ENCODE data around the gene DNAJB9. TPM values are rescaled to one million over a fixed set of nuclear protein-coding genes. Genes with fewer than 3 reads are reported as not detected.

Gene DNAJB9
- total and polyA plus RNA-seq, 7 donors = 25.5 to 55.0 (median 33.8) TPM

DNA sequence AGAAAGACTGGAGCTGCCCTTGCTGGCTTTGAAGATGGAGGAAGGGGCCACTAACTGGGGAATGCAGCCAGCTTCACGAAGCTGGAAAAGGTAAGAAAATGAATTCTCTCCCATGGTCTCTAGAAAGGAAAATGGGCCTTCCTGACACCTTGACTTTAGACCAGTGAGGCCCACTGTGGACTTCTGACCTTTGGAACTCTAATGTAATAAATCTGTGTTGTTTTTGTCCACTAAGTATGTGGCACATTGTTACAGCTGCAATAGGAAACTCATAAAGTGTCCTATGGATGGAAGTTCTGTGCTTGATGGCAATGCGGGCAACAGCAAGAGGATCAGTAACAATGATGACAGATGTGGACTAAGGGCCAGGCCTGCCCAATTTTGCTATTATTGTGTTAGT lies 20.9 kb downstream of the DNAJB9 start:
- ATAC-seq = no peak

DNA sequence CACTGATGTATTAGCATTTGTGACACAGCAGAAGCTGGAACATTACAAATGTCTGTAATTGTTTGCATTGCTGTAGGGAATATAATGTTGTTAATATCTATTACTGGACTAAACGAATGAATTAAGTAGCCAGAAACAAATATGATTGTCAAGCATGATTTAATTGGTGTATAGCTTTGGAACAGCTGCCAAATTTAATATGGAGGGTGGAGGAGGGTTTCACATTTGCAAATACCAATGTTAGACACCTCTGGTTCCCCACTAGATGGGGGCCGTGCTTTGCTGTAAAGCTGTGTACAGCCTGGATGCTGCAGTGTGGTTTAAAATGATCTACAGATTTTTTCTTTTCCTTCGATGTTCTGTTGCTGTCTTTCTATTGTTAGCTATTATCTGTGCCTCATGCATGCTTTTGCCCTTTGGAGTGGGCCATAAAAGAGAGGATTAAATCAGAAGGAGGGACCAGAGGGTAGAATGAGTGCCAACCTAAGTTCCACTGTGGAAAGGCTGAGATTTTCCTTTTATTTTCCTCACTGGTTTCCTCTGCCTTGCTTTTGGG lies 23.1 kb downstream of the DNAJB9 start:
- no peaks in the 10 kb centered on the region for H3K9me3 ChIP-seq
- H3K4me3 ChIP-seq = no peak overlapping the region
- no peaks in the 10 kb centered on the region for H3K27me3 ChIP-seq (ENCODE audit: insufficient read depth in 3 of 3, low read length in 2 of 3)
- ATAC-seq (no peak), DNase-seq (no peak)
- H3K27ac ChIP-seq = no peak overlapping the region
- intact Hi-C loops (cut with DNase I) = no loop called here
- TF ChIP-seq, protein P1, sequence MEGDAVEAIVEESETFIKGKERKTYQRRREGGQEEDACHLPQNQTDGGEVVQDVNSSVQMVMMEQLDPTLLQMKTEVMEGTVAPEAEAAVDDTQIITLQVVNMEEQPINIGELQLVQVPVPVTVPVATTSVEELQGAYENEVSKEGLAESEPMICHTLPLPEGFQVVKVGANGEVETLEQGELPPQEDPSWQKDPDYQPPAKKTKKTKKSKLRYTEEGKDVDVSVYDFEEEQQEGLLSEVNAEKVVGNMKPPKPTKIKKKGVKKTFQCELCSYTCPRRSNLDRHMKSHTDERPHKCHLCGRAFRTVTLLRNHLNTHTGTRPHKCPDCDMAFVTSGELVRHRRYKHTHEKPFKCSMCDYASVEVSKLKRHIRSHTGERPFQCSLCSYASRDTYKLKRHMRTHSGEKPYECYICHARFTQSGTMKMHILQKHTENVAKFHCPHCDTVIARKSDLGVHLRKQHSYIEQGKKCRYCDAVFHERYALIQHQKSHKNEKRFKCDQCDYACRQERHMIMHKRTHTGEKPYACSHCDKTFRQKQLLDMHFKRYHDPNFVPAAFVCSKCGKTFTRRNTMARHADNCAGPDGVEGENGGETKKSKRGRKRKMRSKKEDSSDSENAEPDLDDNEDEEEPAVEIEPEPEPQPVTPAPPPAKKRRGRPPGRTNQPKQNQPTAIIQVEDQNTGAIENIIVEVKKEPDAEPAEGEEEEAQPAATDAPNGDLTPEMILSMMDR (IDR thresholded peaks at IDR 0.05) = no peak
- H3K4me1 ChIP-seq = no peaks in the 10 kb centered on the region
- H3K36me3 ChIP-seq (ENCODE audit: insufficient read depth in 1 of 2, low read depth in 1 of 2) = no peaks in the 10 kb centered on the region
- WGBS, 3 donors = 19 to 34% (median 27%) methylated on average over 3 of the region's 3 CpGs

More for the DNA sequence above, 20.9 kb downstream of the DNAJB9 start:
- H3K9me3 ChIP-seq = no peaks in the 10 kb centered on the region
- no peak overlapping the region for H3K4me3 ChIP-seq
- no peaks in the 10 kb centered on the region for H3K4me1 ChIP-seq
- TF ChIP-seq, protein P1 (IDR thresholded peaks at IDR 0.05) = no peak
- intact Hi-C loops (cut with DNase I) = no loop called here
- H3K27ac ChIP-seq = no peak overlapping the region
- H3K27me3 ChIP-seq (ENCODE audit: insufficient read depth in 3 of 3, low read length in 2 of 3) = no peaks in the 10 kb centered on the region
- WGBS, 3 donors = 71 to 81% (median 80%) methylated on average over 2 of the region's 2 CpGs
- H3K36me3 ChIP-seq (ENCODE audit: insufficient read depth in 1 of 2, low read depth in 1 of 2) = no peaks in the 10 kb centered on the region
- no peak for DNase-seq

DNA sequence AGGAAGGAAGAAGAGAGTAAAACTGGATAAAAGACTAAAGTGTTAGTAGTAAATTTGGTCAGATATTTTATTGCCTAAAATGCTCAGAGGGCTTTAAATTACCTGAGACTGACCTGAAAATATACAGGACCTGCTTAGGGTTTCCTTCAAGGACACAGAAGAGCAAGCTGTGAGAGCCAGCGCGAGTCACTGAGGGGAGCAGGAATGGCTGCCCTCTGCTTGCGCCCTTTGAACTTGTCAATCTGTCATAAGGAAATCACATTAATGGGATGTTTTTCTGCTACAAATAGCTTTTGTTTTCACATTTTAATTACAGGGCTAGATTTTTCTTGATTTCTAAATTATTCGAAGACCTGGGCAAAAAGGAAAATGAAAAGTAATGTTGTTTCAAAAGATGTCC lies 26.9 kb downstream of the DNAJB9 start:
- Histone ChIP-seq H3K27me3 (ENCODE audit: insufficient read depth in 3 of 3, low read length in 2 of 3) (no peaks in the 10 kb centered on the region), H3K27ac (no peak overlapping the region), H3K4me3 (no peak overlapping the region), H3K4me1 (no peaks in the 10 kb centered on the region), H3K9me3 (no peaks in the 10 kb centered on the region), H3K36me3 (ENCODE audit: insufficient read depth in 1 of 2, low read depth in 1 of 2) (no peaks in the 10 kb centered on the region)
- no peak for ATAC-seq
- TF ChIP-seq, protein P1 (IDR thresholded peaks at IDR 0.05) = no peak
- intact Hi-C loops (cut with DNase I) = no loop called here
- DNase-seq = no peak
- WGBS, 3 donors = 61 to 88% (median 86%) methylated on average over 4 of the region's 4 CpGs

DNA sequence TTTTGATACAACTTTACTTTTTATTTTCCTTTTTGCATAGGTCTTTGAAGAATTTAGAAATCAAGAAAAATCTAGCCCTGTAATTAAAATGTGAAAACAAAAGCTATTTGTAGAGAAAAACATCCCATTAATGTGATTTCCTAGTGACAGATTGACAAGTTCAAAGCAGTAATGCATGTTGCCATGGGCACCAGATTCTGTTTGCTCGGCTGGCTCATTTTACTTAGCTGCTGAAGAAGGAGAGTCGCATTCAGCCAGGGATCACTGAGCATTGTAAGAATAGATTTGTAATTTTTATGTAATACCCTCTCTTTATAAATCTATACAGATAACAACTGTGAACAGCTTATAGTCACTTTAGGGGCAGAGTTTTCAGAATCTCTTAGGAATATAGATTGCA lies 28.5 kb downstream of the DNAJB9 start:
- 38 to 63% (median 54%) methylated on average over 2 of the region's 2 CpGs for WGBS, 3 donors
- DNase-seq (no peak), ATAC-seq (no peak)
- H3K4me1 ChIP-seq = no peaks in the 10 kb centered on the region
- no peak overlapping the region for H3K4me3 ChIP-seq
- intact Hi-C loops (cut with DNase I) = no loop called here
- H3K27me3 ChIP-seq (ENCODE audit: insufficient read depth in 3 of 3, low read length in 2 of 3) = no peaks in the 10 kb centered on the region
- H3K36me3 ChIP-seq (ENCODE audit: insufficient read depth in 1 of 2, low read depth in 1 of 2) = no peaks in the 10 kb centered on the region
- no peak overlapping the region for H3K27ac ChIP-seq
- TF ChIP-seq, protein P1 (IDR thresholded peaks at IDR 0.05) = no peak
- no peaks in the 10 kb centered on the region for H3K9me3 ChIP-seq

Measured in psoas muscle (tissue), 8 donors.